AG09309 (cell line): ENCODE measurements around the gene PAFAH1B2.

Experiments used
- DNase-seq: peaks from one replicate; pipeline ENCODE4 v3.0.0-alpha.2; 2010; ENCODE audit warnings: low read depth
- H3K4me3 ChIP-seq: 2 replicates; pipeline ENCODE4 v1.5.1; 2011; ENCODE audit warnings: mild to moderate bottlenecking, low read depth, low read length, moderate library complexity; ENCODE audit not compliant: control insufficient read depth
- CTCF ChIP-seq: IDR thresholded peaks from 2 replicates; pipeline ENCODE4 v1.5.1; 2011; ENCODE audit warnings: mild to moderate bottlenecking, low read depth, low read length, inconsistent platforms; ENCODE audit not compliant: insufficient read depth, control insufficient read depth; ENCODE audit errors: missing control alignments

The PAFAH1B2 gene

GRCh38 chr11:117223741-117224689 is 79.9 kb downstream of the PAFAH1B2 start:
- no peak for DNase-seq
- no peak for TF ChIP-seq CTCF
- no peak overlapping the region for H3K4me3 ChIP-seq

GRCh38 chr11:117225553-117226170 is 81.6 kb downstream of the PAFAH1B2 start:
- TF ChIP-seq CTCF = no peak
- no peak for DNase-seq
- H3K4me3 ChIP-seq = no peak overlapping the region
